Endothelial cell of umbilical vein (primary cell): ENCODE measurements around the gene C1QTNF8. TPM values are rescaled to one million over a fixed set of nuclear protein-coding genes. Genes with fewer than 3 reads are reported as not detected.

Experiments used
- BruUV-seq: library from RNA; stranded (reverse); fragments of 400-500 nt; replicated peaks from 2 replicates; lab custom pipeline; 2021; lab: Mats Ljungman, UMichigan
- CTCF ChIA-PET: fragments of 300-600, 350-600 bp; sonication (Branson Sonifier 250); formaldehyde crosslinking; loops from one replicate; lab custom pipeline; 2021; ENCODE audit warnings: antibody characterized with exemption, inconsistent platforms; lab: Charles Lee
- POLR2A ChIA-PET: fragments of 300-600, 350-600 bp; sonication (Branson Sonifier 250); formaldehyde crosslinking; loops from one replicate; lab custom pipeline; 2021; ENCODE audit warnings: antibody characterized with exemption, inconsistent platforms; lab: Charles Lee
- DNase-seq: peaks from one replicate; pipeline ENCODE4 v3.0.0-alpha.2; 2011; ENCODE audit warnings: low read depth, low spot score
- FAIRE-seq: peaks from 2 replicates; lab custom pipeline; 2011; peaks lifted over from hg19 to GRCh38; lab: Jason Lieb, UNC
- H2AFZ ChIP-seq: 2 replicates; pipeline ENCODE4 v1.6.0; 2012; ENCODE audit warnings: low read depth, low read length, control low read depth, inconsistent platforms
- H3K27ac ChIP-seq: 2 replicates; pipeline ENCODE4 v1.5.1; 2011; ENCODE audit warnings: low read depth, mild to moderate bottlenecking, control low read depth, low read length, moderate library complexity; ENCODE audit not compliant: insufficient read depth
- H3K27me3 ChIP-seq, 2 experiments: 2 replicates each; pipeline versions ENCODE4 v1.6.0 to v1.6.1; 2011; ENCODE audit warnings: low read length in 2 of 2, mixed read lengths in 1 of 2; ENCODE audit not compliant: control insufficient read depth in 2 of 2, insufficient read depth in 2 of 2
- H3K36me3 ChIP-seq, 2 experiments: 2 replicates in 1 of 2; 3 replicates in 1 of 2; pipeline ENCODE4 v1.5.1; 2011; ENCODE audit warnings: low read length in 2 of 2, mild to moderate bottlenecking in 1 of 2, moderate library complexity in 1 of 2; ENCODE audit not compliant: control insufficient read depth in 2 of 2, insufficient read depth in 2 of 2; ENCODE audit errors: extremely low read depth in 1 of 2
- H3K4me1 ChIP-seq: 3 replicates; pipeline ENCODE4 v1.5.1; 2011; ENCODE audit warnings: mild to moderate bottlenecking, low read length; ENCODE audit not compliant: control insufficient read depth, insufficient read depth; ENCODE audit errors: extremely low read depth
- H3K4me2 ChIP-seq: 2 replicates; pipeline ENCODE4 v1.6.1; 2011; ENCODE audit warnings: low read length, control low read depth, mixed read lengths; ENCODE audit not compliant: insufficient read depth
- H3K4me3 ChIP-seq, 3 experiments: fragments of 200-600 bp in 1 of 3; sonication (generic), shearing (Covaris generic) in 1 of 3; replicated peaks in 1 of 3; 2 replicates each; pipeline ENCODE4 v1.5.1; 2011 to 2016; ENCODE audit warnings: control low read depth in 3 of 3, low read length in 3 of 3, mild to moderate bottlenecking in 2 of 3, inconsistent platforms in 1 of 3, low read depth in 1 of 3, moderate library complexity in 1 of 3; ENCODE audit not compliant: insufficient read depth in 1 of 3
- H3K79me2 ChIP-seq: 2 replicates; pipeline ENCODE4 v1.6.0; 2012; ENCODE audit warnings: low read length, inconsistent platforms; ENCODE audit not compliant: control insufficient read depth, insufficient read depth
- H3K9ac ChIP-seq: replicated peaks from 2 replicates; pipeline ENCODE3; 2011; ENCODE audit warnings: low read length, control low read depth; ENCODE audit not compliant: insufficient read depth; ENCODE audit errors: extremely low read depth
- H3K9me1 ChIP-seq: replicated peaks from 3 replicates; pipeline ENCODE4 v1.6.0; 2011; ENCODE audit warnings: mild to moderate bottlenecking, low read length; ENCODE audit not compliant: control insufficient read depth, insufficient read depth; ENCODE audit errors: extremely low read depth
- H3K9me3 ChIP-seq: replicated peaks from 2 replicates; pipeline ENCODE4 v1.5.1; 2012; ENCODE audit warnings: low read length, inconsistent platforms; ENCODE audit not compliant: control insufficient read depth, insufficient read depth
- H4K20me1 ChIP-seq: replicated peaks from 2 replicates; pipeline ENCODE3; 2011; ENCODE audit warnings: mild to moderate bottlenecking, low read length; ENCODE audit not compliant: control insufficient read depth, insufficient read depth; ENCODE audit errors: extremely low read depth
- CTCF ChIP-seq, 2 donors: IDR thresholded peaks; 1 replicate in 1 of 2; 2 replicates in 1 of 2; pipeline ENCODE4 v1.5.1; 2011; ENCODE audit warnings: low read length in 2 of 2, mild to moderate bottlenecking in 2 of 2, moderate library complexity in 2 of 2, control low read depth in 1 of 2, inconsistent platforms in 1 of 2, low read depth in 1 of 2; ENCODE audit not compliant: insufficient read depth in 1 of 2; ENCODE audit errors: extremely low read depth in 1 of 2
- EZH2 ChIP-seq: IDR thresholded peaks from 2 replicates; pipeline ENCODE4 v1.6.1; 2012; ENCODE audit warnings: borderline replicate concordance, low read depth, mild to moderate bottlenecking, moderate library complexity, low read length, inconsistent platforms; ENCODE audit not compliant: severe bottlenecking
- FOS ChIP-seq: IDR thresholded peaks from 2 replicates; pipeline ENCODE4 v1.6.1; 2011; ENCODE audit warnings: mild to moderate bottlenecking, low read length, moderate library complexity, borderline replicate concordance; ENCODE audit not compliant: insufficient read depth
- GATA2 ChIP-seq: IDR thresholded peaks from 2 replicates; pipeline ENCODE4 v1.7.0; 2011; ENCODE audit warnings: low read depth, mild to moderate bottlenecking, moderate library complexity, mixed read lengths, low read length; ENCODE audit not compliant: insufficient read length, insufficient read depth
- JUN ChIP-seq: IDR thresholded peaks from 2 replicates; pipeline ENCODE4 v1.6.1; 2011; ENCODE audit warnings: borderline replicate concordance, low read depth; ENCODE audit not compliant: insufficient read length, insufficient read depth
- MAX ChIP-seq: IDR thresholded peaks from 2 replicates; pipeline ENCODE4 v1.6.1; 2011; ENCODE audit not compliant: insufficient read depth, insufficient read length
- MYC ChIP-seq: IDR thresholded peaks from one replicate; pipeline ENCODE4 v1.6.1; 2011; ENCODE audit warnings: mild to moderate bottlenecking, low read depth, low read length
- POLR2A ChIP-seq: IDR thresholded peaks from 2 replicates; pipeline ENCODE4 v1.6.1; 2012; ENCODE audit warnings: low read depth, mild to moderate bottlenecking, control low read depth, low read length
- POLR2AphosphoS5 ChIP-seq: IDR thresholded peaks from 2 replicates; pipeline ENCODE4 v1.6.1; 2012; ENCODE audit warnings: low read depth, mild to moderate bottlenecking, control low read depth, low read length, moderate library complexity; ENCODE audit not compliant: insufficient read depth
- dilution Hi-C: fragments of 300-500 bp; cut with MboI; formaldehyde crosslinking; loops from one replicate; pipeline ENCODE4 v1.15.0; 2019; ENCODE audit warnings: low sequenced_read_pairs; ENCODE audit not compliant: extremely low pct_ligation_motif_present
- intact Hi-C: fragments of 100-400 bp; cut with micrococcal nuclease; formaldehyde crosslinking; loops from one replicate; pipeline ENCODE4 v1.10.0; 2022
- polyA plus RNA-seq, 4 experiments: library from polyadenylated mRNA; depleted of rRNA in 3 of 4; stranded (reverse) in 3 of 4; unstranded in 1 of 4; fragments of >200 nt; gene quantifications; 2 replicates each; pipeline versions ENCODE4 v1.2.1 to v1.2.3, GENCODE V29; 2011 to 2012; ENCODE audit warnings: missing spikeins in 1 of 4
- total RNA-seq: library from RNA; stranded (reverse); gene quantifications from 2 replicates; pipeline ENCODE4 v1.2.3, GENCODE V29; 2021

The C1QTNF8 gene
- total and polyA plus RNA-seq, 2 donors (not counting 3 experiments of a cell fraction or from before 2014, with no cell fraction given) = not detected

DNA sequence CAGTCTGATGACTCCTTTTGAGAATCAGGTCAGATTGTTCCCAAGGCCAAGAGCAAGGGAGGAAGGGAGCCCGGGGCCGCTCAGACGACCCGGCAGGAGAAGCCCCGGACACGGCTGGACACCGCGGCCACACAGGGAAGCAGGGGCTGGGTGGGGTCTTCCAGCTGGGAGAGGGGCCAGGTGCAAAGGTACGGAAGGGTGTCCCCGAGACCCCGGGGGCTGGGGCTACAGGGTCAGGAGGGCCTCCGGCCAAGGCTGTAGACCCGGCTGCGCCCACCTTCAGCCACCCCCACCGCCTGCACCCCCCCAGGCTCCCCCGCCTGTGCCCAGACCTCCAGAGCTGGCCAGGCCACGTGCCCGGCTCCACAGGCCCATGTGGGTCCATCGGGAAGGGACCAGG lies 21.9 kb upstream of the C1QTNF8 start:
- H3K4me3 ChIP-seq = no peak overlapping the region
- no peaks in the 10 kb centered on the region for H3K4me1 ChIP-seq
- H3K4me2 ChIP-seq = no peak overlapping the region
- no peak for TF ChIP-seq FOS
- TF ChIP-seq MAX = no peak
- TF ChIP-seq GATA2 = no peak
- TF ChIP-seq POLR2A = no peak
- no peak for TF ChIP-seq POLR2AphosphoS5
- no peak for TF ChIP-seq CTCF (IDR thresholded peaks at IDR 0.05; ENCODE audit: extremely low read depth in 1 of 2, insufficient read depth in 1 of 2, low read depth in 1 of 2, low read length in 2 of 2)
- TF ChIP-seq EZH2 = no peak
- no peak for TF ChIP-seq JUN
- no peak for TF ChIP-seq MYC
- H3K9me1 ChIP-seq = no peaks in the 10 kb centered on the region
- DNase-seq (no peak), FAIRE-seq (no peak)
- no peak overlapping the region for H3K27ac ChIP-seq
- dilution Hi-C loops = no loop called here
- H3K79me2 ChIP-seq = no peaks in the 10 kb centered on the region
- ChIA-PET CTCF (no interaction called here), POLR2A (no interaction called here)
- H4K20me1 ChIP-seq = no peaks in the 10 kb centered on the region
- no TSS peak for BruUV-seq
- H3K9me3 ChIP-seq = no peaks in the 10 kb centered on the region
- no peaks in the 10 kb centered on the region for H3K27me3 ChIP-seq
- no peak overlapping the region for H2AFZ ChIP-seq
- no peak overlapping the region for H3K9ac ChIP-seq
- no peaks in the 10 kb centered on the region for H3K36me3 ChIP-seq
- intact Hi-C loops = no loop called here
